Endothelial cell of umbilical vein (primary cell): ENCODE data around the gene NADSYN1. TPM values are rescaled to one million over a fixed set of nuclear protein-coding genes. Genes with fewer than 3 reads are reported as not detected.
A peak's percentile ranks its signal among the peaks of the same experiment; 100 is the strongest.

Source experiments
- BruUV-seq: library from RNA; stranded (reverse); fragments of 400-500 nt; replicated peaks from 2 replicates; lab custom pipeline; 2021; lab: Mats Ljungman, UMichigan
- CTCF ChIA-PET: fragments of 300-600, 350-600 bp; sonication (Branson Sonifier 250); formaldehyde crosslinking; loops from one replicate; lab custom pipeline; 2021; ENCODE audit warnings: antibody characterized with exemption, inconsistent platforms; lab: Charles Lee
- POLR2A ChIA-PET: fragments of 300-600, 350-600 bp; sonication (Branson Sonifier 250); formaldehyde crosslinking; loops from one replicate; lab custom pipeline; 2021; ENCODE audit warnings: antibody characterized with exemption, inconsistent platforms; lab: Charles Lee
- DNase-seq: peaks from one replicate; pipeline ENCODE4 v3.0.0-alpha.2; 2011; ENCODE audit warnings: low read depth, low spot score
- FAIRE-seq: peaks from 2 replicates; lab custom pipeline; 2011; peaks lifted over from hg19 to GRCh38; lab: Jason Lieb, UNC
- H2AFZ ChIP-seq: 2 replicates; pipeline ENCODE4 v1.6.0; 2012; ENCODE audit warnings: low read depth, low read length, control low read depth, inconsistent platforms
- H3K27ac ChIP-seq: 2 replicates; pipeline ENCODE4 v1.5.1; 2011; ENCODE audit warnings: low read depth, mild to moderate bottlenecking, control low read depth, low read length, moderate library complexity; ENCODE audit not compliant: insufficient read depth
- H3K27me3 ChIP-seq, 2 experiments: 2 replicates each; pipeline versions ENCODE4 v1.6.0 to v1.6.1; 2011; ENCODE audit warnings: low read length in 2 of 2, mixed read lengths in 1 of 2; ENCODE audit not compliant: control insufficient read depth in 2 of 2, insufficient read depth in 2 of 2
- H3K36me3 ChIP-seq, 2 experiments: 2 replicates in 1 of 2; 3 replicates in 1 of 2; pipeline ENCODE4 v1.5.1; 2011; ENCODE audit warnings: low read length in 2 of 2, mild to moderate bottlenecking in 1 of 2, moderate library complexity in 1 of 2; ENCODE audit not compliant: control insufficient read depth in 2 of 2, insufficient read depth in 2 of 2; ENCODE audit errors: extremely low read depth in 1 of 2
- H3K4me1 ChIP-seq: 3 replicates; pipeline ENCODE4 v1.5.1; 2011; ENCODE audit warnings: mild to moderate bottlenecking, low read length; ENCODE audit not compliant: control insufficient read depth, insufficient read depth; ENCODE audit errors: extremely low read depth
- H3K4me2 ChIP-seq: 2 replicates; pipeline ENCODE4 v1.6.1; 2011; ENCODE audit warnings: low read length, control low read depth, mixed read lengths; ENCODE audit not compliant: insufficient read depth
- H3K4me3 ChIP-seq, 3 experiments: fragments of 200-600 bp in 1 of 3; sonication (generic), shearing (Covaris generic) in 1 of 3; replicated peaks in 1 of 3; 2 replicates each; pipeline ENCODE4 v1.5.1; 2011 to 2016; ENCODE audit warnings: control low read depth in 3 of 3, low read length in 3 of 3, mild to moderate bottlenecking in 2 of 3, inconsistent platforms in 1 of 3, low read depth in 1 of 3, moderate library complexity in 1 of 3; ENCODE audit not compliant: insufficient read depth in 1 of 3
- H3K79me2 ChIP-seq: 2 replicates; pipeline ENCODE4 v1.6.0; 2012; ENCODE audit warnings: low read length, inconsistent platforms; ENCODE audit not compliant: control insufficient read depth, insufficient read depth
- H3K9ac ChIP-seq: replicated peaks from 2 replicates; pipeline ENCODE3; 2011; ENCODE audit warnings: low read length, control low read depth; ENCODE audit not compliant: insufficient read depth; ENCODE audit errors: extremely low read depth
- H3K9me1 ChIP-seq: replicated peaks from 3 replicates; pipeline ENCODE4 v1.6.0; 2011; ENCODE audit warnings: mild to moderate bottlenecking, low read length; ENCODE audit not compliant: control insufficient read depth, insufficient read depth; ENCODE audit errors: extremely low read depth
- H3K9me3 ChIP-seq: replicated peaks from 2 replicates; pipeline ENCODE4 v1.5.1; 2012; ENCODE audit warnings: low read length, inconsistent platforms; ENCODE audit not compliant: control insufficient read depth, insufficient read depth
- H4K20me1 ChIP-seq: replicated peaks from 2 replicates; pipeline ENCODE3; 2011; ENCODE audit warnings: mild to moderate bottlenecking, low read length; ENCODE audit not compliant: control insufficient read depth, insufficient read depth; ENCODE audit errors: extremely low read depth
- EZH2 ChIP-seq: IDR thresholded peaks from 2 replicates; pipeline ENCODE4 v1.6.1; 2012; ENCODE audit warnings: borderline replicate concordance, low read depth, mild to moderate bottlenecking, moderate library complexity, low read length, inconsistent platforms; ENCODE audit not compliant: severe bottlenecking
- FOS ChIP-seq: IDR thresholded peaks from 2 replicates; pipeline ENCODE4 v1.6.1; 2011; ENCODE audit warnings: mild to moderate bottlenecking, low read length, moderate library complexity, borderline replicate concordance; ENCODE audit not compliant: insufficient read depth
- GATA2 ChIP-seq: IDR thresholded peaks from 2 replicates; pipeline ENCODE4 v1.7.0; 2011; ENCODE audit warnings: low read depth, mild to moderate bottlenecking, moderate library complexity, mixed read lengths, low read length; ENCODE audit not compliant: insufficient read length, insufficient read depth
- JUN ChIP-seq: IDR thresholded peaks from 2 replicates; pipeline ENCODE4 v1.6.1; 2011; ENCODE audit warnings: borderline replicate concordance, low read depth; ENCODE audit not compliant: insufficient read length, insufficient read depth
- MAX ChIP-seq: IDR thresholded peaks from 2 replicates; pipeline ENCODE4 v1.6.1; 2011; ENCODE audit not compliant: insufficient read depth, insufficient read length
- MYC ChIP-seq: IDR thresholded peaks from one replicate; pipeline ENCODE4 v1.6.1; 2011; ENCODE audit warnings: mild to moderate bottlenecking, low read depth, low read length
- POLR2A ChIP-seq: IDR thresholded peaks from 2 replicates; pipeline ENCODE4 v1.6.1; 2012; ENCODE audit warnings: low read depth, mild to moderate bottlenecking, control low read depth, low read length
- POLR2AphosphoS5 ChIP-seq: IDR thresholded peaks from 2 replicates; pipeline ENCODE4 v1.6.1; 2012; ENCODE audit warnings: low read depth, mild to moderate bottlenecking, control low read depth, low read length, moderate library complexity; ENCODE audit not compliant: insufficient read depth
- dilution Hi-C: fragments of 300-500 bp; cut with MboI; formaldehyde crosslinking; loops from one replicate; pipeline ENCODE4 v1.15.0; 2019; ENCODE audit warnings: low sequenced_read_pairs; ENCODE audit not compliant: extremely low pct_ligation_motif_present
- intact Hi-C: fragments of 100-400 bp; cut with micrococcal nuclease; formaldehyde crosslinking; loops from one replicate; pipeline ENCODE4 v1.10.0; 2022
- polyA plus RNA-seq, 4 experiments: library from polyadenylated mRNA; depleted of rRNA in 3 of 4; stranded (reverse) in 3 of 4; unstranded in 1 of 4; fragments of >200 nt; gene quantifications; 2 replicates each; pipeline versions ENCODE4 v1.2.1 to v1.2.3, GENCODE V29; 2011 to 2012; ENCODE audit warnings: missing spikeins in 1 of 4
- total RNA-seq: library from RNA; stranded (reverse); gene quantifications from 2 replicates; pipeline ENCODE4 v1.2.3, GENCODE V29; 2021
- TF ChIP-seq, protein P1 (sequence below), 2 donors: IDR thresholded peaks; 1 replicate in 1 of 2; 2 replicates in 1 of 2; pipeline ENCODE4 v1.5.1; 2011; ENCODE audit warnings: low read length in 2 of 2, mild to moderate bottlenecking in 2 of 2, moderate library complexity in 2 of 2, control low read depth in 1 of 2, inconsistent platforms in 1 of 2, low read depth in 1 of 2; ENCODE audit not compliant: insufficient read depth in 1 of 2; ENCODE audit errors: extremely low read depth in 1 of 2

Gene NADSYN1
- total and polyA plus RNA-seq, 2 donors (not counting 3 experiments of a cell fraction or from before 2014, with no cell fraction given): 77.5 to 99.2 TPM

GRCh38 chr11:71447791-71448256, 5.2 kb upstream of the NADSYN1 start:
- H3K4me2 ChIP-seq: peak overlapping the region; percentile 51
- H3K27ac ChIP-seq: peak overlapping the region; percentile 2
- BruUV-seq: no TSS peak
- peaks cover 30% of the 10 kb centered on the region for H3K79me2 ChIP-seq
- H3K27me3 ChIP-seq: no peaks in the 10 kb centered on the region
- peak; percentile 28 for DNase-seq
- no peaks in the 10 kb centered on the region for H4K20me1 ChIP-seq
- H3K36me3 ChIP-seq: peaks cover 6 to 16% of the 10 kb centered on the region in 2 experiments
- dilution Hi-C loops (no loop called here), intact Hi-C loops (loop anchor here (5.0 kb wide), 1 partner anchor 114 kb away; no protein-coding TSS in a partner anchor)
- peak; percentile 46 for FAIRE-seq
- H3K4me3 ChIP-seq: peak overlapping the region; percentile 29 to 98 (median 61)
- H3K9me1 ChIP-seq: no peaks in the 10 kb centered on the region
- peaks cover 31% of the 10 kb centered on the region for H3K4me1 ChIP-seq
- H3K9me3 ChIP-seq: no peaks in the 10 kb centered on the region
- peak overlapping the region; percentile 55 for H3K9ac ChIP-seq
- TF ChIP-seq MAX: no peak
- TF ChIP-seq POLR2AphosphoS5: no peak
- TF ChIP-seq, protein P1, sequence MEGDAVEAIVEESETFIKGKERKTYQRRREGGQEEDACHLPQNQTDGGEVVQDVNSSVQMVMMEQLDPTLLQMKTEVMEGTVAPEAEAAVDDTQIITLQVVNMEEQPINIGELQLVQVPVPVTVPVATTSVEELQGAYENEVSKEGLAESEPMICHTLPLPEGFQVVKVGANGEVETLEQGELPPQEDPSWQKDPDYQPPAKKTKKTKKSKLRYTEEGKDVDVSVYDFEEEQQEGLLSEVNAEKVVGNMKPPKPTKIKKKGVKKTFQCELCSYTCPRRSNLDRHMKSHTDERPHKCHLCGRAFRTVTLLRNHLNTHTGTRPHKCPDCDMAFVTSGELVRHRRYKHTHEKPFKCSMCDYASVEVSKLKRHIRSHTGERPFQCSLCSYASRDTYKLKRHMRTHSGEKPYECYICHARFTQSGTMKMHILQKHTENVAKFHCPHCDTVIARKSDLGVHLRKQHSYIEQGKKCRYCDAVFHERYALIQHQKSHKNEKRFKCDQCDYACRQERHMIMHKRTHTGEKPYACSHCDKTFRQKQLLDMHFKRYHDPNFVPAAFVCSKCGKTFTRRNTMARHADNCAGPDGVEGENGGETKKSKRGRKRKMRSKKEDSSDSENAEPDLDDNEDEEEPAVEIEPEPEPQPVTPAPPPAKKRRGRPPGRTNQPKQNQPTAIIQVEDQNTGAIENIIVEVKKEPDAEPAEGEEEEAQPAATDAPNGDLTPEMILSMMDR (IDR thresholded peaks at IDR 0.05; ENCODE audit: extremely low read depth in 1 of 2, insufficient read depth in 1 of 2, low read depth in 1 of 2, low read length in 2 of 2): no peak
- no peak for TF ChIP-seq FOS
- no peak for TF ChIP-seq EZH2
- TF ChIP-seq MYC: no peak
- TF ChIP-seq POLR2A: no peak
- no peak for TF ChIP-seq GATA2
- TF ChIP-seq JUN: no peak
- POLR2A ChIA-PET: no interaction called here
- H2AFZ ChIP-seq: peak overlapping the region; percentile 54
- CTCF ChIA-PET: interaction anchor here (1.2 to 4.2 kb wide), 3 partner anchors 21 to 132 kb away, joined by 3 to 29 read pairs (median 8); no protein-coding TSS in a partner anchor
